Activated T-cell treated with anti-CD3 and anti-CD28 coated beads for 1 hour (primary cell): ENCODE results near the gene ZNF560.
"Not testable (repeated sequence)": the region's sequence is repeated elsewhere in the genome, so short reads cannot be mapped to it uniquely, and the experiment has no call there.

Source experiments
- DNase-seq: peaks from one replicate; pipeline ENCODE4 v3.0.0-alpha.2; 2020; ENCODE audit warnings: low read depth

ZNF560 gene

DNA sequence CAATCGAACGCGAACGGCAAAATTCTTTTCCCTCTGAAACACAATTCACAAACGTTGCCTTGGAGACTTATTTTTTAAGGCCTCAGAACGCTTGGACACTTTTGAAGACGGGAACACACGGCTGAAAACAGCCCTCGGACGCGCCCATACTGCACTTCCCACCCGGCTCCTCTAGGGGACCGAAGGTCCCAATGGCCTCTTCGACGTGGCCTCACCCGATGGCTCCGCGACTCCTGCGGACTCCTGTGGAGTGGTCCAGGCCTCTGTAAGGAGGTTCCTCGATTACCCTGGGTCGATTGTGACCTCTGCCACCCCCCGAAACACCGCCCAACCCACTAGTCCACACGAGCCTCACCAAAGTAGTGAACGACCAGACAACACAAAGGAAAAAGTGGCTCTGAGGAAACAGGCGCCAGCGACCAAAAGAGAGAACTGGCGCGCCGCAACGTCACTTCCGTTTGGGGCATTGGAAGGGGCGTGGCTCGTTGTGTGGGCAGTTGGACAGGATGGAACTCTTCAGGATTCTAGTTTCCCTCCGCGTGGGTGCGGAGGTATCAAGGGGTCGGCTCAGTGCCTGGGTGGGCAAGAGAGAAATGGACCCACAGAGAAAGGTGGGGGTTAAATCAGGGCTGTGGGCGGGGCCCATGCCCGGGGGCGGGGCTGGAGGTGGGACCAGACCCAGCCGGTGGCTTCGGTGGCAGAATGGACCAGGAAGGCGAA is at the start of gene ZNF560:
TSS of gene ZNF560 (minus strand) at position 434 of the 720 bp plus-strand sequence. CDS start 23,303 bp downstream, outside the sequence.
- no peak for DNase-seq

- no peak for DNase-seq
These were observed 49.5 kb upstream of the ZNF560 start for GRCh38 chr19:9547870-9548269.

DNA sequence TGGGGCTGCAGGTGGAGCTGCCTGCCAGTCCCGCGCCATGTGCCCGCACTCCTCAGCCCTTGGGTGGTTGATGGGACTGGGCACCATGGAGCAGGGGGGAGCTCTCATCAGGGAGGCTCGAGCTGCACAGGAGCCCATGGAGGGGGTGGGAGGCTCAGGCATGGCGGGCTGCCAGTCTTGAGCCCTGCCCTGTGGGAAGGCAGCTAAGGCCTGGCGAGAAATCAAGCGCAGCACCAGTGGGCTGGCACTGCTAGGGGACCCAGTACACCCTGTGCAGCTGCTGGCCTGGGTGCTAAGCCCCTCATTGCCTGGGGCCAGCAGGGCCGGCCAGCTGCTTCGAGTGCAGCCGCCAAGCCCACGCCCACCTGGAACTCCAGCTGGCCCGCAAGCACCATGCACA is 42.9 kb upstream of the ZNF560 start:
- not testable (repeated sequence) for DNase-seq

DNA sequence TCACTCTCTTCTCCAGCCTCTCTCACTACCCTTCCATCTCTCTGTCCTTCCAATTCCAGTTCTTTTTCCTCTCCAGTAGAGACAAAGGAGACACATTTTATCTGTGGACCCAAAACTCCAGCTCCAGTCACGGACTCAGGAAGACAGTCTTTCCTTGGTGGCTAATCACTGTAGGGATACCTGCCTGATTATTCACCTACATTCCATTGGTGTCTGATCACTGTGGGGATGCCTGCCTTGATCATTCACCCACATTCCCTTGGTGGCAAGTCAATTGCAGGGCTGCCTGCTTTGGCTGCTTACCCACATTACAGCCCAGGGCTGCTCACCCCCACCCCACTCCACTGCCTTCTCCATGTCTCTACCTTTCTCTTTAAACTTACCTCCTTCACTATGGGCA is 41.5 kb upstream of the ZNF560 start:
- DNase-seq, result not testable (repeated sequence)

GRCh38 chr19:9539201-9539600 is 40.8 kb upstream of the ZNF560 start:
- DNase-seq, result not testable (repeated sequence)

DNA sequence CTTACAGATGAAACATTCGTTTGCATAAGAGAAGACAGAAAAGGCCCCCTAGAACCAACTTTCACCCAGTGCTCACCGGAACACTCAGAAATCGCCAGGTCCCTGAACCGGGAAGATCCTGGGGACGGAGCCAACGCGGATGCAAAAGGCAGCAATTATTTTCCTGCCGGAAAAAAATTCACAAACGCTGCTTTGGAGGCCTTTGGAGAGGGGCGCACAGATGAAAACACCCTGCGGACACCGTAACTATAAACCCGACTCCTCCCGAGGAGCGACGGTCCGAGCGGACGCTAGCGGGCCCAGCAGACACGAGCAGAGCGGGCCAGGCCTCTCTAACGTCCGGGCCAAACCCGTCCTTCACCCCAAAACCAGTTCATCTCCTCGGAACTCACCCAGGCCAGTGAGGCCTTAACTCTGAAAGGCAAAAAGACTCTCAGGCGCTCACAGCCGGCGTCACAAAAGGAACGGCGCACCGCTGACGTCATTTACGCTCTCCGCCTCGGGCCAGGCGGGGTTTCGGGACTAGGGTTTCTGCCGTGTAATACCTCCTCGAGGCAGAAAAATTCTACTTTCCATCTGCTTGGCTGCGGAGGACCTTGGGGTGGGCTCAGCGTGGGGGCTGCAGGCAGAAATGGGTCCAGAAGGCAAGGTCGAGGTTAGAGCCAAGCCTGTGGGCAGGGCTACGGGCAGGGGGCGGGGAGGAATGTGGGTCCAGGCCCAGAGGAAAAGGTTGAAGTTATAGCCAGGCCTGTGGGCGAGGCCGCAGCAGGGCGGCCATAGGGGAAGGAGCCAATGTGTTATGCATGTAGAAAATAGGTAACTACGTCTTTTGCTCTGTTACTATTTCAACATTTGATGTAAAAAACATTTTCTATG is 40.0 kb upstream of the ZNF560 start, which contains the start of gene ZNF426:
TSS of gene ZNF426 (minus strand) at position 463 of the 876 bp plus-strand sequence. CDS start 2,413 bp downstream, outside the sequence.
- DNase-seq, result peak; percentile 73

DNA sequence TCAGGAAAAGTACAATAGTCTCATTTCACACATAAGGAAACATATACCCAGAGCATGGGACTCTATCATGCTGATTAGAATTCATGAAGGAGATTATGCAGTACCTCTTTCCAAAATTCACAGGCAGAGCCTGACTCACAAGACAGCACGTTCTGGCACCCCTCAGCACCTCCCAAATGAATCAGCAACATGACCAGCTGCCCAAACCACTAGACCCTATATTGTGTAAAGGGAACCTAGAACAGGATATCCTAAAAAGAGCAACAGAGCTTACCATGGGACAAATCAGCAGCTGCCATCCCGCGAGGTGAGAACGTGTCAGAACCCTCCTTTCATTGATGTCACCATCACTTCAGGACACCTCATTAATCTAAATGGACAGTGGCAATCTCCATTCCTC is 37.5 kb upstream of the ZNF560 start:
- DNase-seq, result no peak

GRCh38 chr19:9531933-9532332 is 33.5 kb upstream of the ZNF560 start:
- no peak for DNase-seq

GRCh38 chr19:9528757-9529336 is 30.4 kb upstream of the ZNF560 start:
- no peak for DNase-seq

DNA sequence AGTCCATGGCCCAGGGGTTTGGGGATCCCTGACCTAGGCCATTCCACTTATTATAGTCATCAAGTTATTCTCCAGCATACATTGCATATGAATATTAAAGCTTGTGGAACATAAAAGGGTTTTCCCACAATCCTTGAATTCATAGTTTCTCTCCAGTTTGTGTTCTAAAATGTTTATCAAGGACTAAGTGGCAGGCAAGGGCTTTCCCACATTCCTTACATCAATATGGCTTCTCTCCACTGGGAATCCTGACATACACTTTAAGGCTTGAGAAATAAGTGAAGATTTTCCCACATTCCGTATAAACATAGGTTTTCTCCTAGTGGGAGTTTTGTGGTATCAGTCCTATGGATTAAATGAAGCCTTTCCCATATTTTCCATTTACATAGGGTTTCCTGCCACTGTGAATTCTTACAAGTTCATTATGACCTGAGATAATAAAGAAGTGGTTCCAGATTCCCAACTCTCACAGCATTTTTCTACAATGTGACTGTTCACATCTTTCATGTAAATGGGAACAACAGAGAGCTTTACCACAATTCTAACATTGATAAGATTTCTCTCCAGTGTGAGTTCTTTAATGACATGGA is 25.6 kb upstream of the ZNF560 start:
- DNase-seq, result no peak

DNA sequence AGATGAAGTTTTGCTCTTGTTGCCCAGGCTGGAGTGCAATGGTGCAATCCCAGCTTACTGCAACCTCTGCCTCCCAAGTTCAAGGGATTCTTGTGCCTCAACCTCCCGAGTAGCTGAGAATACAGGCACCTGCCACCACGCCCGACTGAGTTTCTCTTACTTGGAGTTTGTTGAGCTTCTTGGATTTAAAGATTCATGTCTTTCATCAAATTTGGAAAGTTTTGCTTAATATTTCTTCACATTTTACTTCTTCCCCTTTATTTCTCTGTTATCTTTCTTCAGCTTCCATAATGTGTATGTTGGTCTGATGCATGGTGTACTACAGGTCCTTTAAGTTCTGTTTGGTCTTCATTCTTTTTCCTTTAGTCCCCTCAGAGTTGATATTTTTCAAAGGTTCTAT is 8.9 kb upstream of the ZNF560 start:
- no peak for DNase-seq

DNA sequence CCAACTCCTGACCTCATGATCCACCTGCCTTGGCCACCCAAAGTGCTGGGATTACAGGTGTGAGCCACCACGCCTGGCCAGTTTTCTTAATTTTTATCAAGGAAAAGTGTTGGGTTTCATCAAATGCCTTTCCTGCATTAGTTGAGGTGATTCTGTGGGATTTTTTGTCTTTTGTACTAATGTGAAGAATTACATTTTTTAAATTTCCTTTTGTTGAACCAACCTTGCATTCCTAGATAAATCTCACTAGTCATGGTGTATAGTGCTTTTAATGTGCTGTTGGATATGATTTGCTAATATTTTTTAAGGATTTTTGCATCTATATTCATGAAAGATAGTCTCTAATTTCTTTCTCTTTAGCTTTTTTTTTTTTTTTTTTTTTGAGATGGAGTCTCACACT is 2.4 kb upstream of the ZNF560 start:
- no peak for DNase-seq

GRCh38 chr19:9494096-9494495 is 4.3 kb downstream of the ZNF560 start:
- no peak for DNase-seq

DNA sequence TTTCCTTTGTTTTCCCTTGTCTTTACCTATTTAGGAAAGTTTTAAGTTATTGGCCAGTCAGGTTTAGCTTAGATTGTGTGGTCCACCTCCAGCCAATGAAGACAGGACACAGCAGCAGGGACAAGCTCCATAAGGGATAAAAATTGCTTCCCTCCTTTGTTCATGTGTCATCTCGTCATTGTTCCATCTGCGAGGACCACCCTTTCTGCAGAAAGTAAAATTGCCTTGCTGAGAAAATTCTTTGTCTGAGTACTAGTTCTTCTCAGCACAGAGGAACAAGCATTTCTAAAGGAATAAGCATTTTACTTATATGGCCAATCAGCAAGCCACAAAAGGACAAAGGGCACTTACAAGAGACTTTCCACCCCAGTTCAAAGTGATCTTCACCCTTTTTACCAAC is 11.4 kb downstream of the ZNF560 start:
- no peak for DNase-seq

- DNase-seq, result no peak
These were observed 13.3 kb downstream of the ZNF560 start for GRCh38 chr19:9485140-9485539.

GRCh38 chr19:9474975-9475374 is 23.4 kb downstream of the ZNF560 start:
- no peak for DNase-seq

GRCh38 chr19:9467161-9467560 is 31.3 kb downstream of the ZNF560 start:
- DNase-seq, result no peak

- no peak for DNase-seq
These were observed 36.5 kb downstream of the ZNF560 start for GRCh38 chr19:9461938-9462337.

DNA sequence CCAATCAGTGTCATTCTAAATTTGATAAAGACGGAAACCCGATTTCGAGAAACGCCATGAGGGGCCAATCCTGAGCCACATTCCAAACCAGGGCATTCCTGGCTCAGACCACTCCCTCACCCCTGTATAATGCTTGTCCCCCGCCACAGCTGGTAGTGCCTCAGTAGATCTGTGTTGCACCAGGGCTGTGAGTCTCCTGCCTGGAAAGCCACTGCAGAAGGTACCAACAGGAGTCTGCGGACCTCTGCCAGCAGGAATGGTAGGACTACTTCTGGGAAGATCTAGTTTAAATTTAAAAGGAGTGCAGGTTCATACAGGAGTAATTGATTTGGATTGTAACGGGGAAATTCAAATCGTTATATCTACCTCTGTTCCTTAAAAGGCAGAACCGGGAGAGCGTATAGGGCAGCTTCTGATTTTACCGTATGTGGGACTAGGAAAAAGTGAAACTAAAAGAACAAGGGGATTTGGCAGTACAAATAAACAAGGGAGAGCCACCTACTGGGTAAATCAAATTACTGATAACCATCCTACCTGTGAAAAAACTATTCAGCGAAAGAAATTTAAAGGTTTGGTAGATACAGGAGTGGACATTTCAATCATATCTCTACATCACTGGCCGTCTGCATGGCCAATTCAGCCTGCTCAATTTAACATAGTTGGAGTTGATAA is 42.3 kb downstream of the ZNF560 start:
- DNase-seq, result no peak

GRCh38 chr19:9453953-9454352 is 44.5 kb downstream of the ZNF560 start:
- DNase-seq, result no peak

DNA sequence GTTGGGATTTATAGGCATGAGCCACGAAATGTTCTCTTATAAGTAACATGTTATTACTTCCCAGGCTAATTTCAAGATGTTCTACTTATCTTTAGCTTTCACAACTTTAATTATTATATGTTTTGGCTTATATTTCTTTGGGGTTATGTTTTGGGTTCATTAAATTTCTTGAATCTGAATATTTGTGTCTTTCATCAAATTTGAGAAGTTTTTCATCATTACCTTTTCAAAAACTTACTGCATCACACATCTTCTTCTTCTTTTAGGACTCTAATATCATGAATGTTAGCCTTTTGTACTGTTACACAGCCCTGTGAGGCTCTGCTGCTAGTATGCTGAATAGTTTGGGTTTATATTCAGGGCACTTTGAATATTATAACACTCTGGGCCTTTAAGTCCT is 53.4 kb downstream of the ZNF560 start:
- DNase-seq, result no peak

DNA sequence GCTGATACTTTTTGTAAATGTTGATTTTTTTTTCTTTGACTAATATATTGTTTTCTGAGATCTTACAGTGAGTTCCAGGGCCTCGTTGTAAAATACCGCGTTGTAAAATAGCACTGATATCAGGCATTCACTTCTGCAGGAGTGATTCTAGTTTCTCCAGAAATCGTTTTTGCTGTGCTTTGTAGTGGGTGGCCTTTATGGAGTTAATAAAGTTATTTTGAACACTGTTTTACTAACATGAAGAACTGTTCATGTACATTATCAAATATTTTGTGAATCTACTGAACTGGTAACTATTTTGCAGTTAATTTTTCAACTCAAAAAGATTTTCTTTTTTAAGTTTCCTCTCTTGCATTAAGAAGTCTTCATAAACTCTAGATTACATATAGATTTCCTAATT is 62.1 kb downstream of the ZNF560 start:
- DNase-seq, result no peak
